ENCODE measurements around the gene C15orf39. TPM values are rescaled to one million over a fixed set of nuclear protein-coding genes. Genes with fewer than 3 reads are reported as not detected.

C15orf39 gene
- total RNA-seq, 1 experiment from 2014 or later: 28.9 TPM

GRCh38 chr15:75204340-75205063 lies 2.8 kb downstream of the C15orf39 start:
- H3K27ac ChIP-seq (ENCODE audit: low read depth, low read length, poor library complexity, severe bottlenecking): peak overlapping the region; percentile 93
- TF ChIP-seq CTCF (conservative IDR thresholded peaks at IDR 0.05; ENCODE audit: low read depth, low read length) (peak; percentile 95), EZH2 (IDR thresholded peaks at IDR 0.05; ENCODE audit: borderline replicate concordance, low read depth, low read length, poor library complexity, severe bottlenecking) (no peak)

GRCh38 chr15:75205064-75205395 lies 3.3 kb downstream of the C15orf39 start:
- TF ChIP-seq EZH2 (IDR thresholded peaks at IDR 0.05; ENCODE audit: borderline replicate concordance, low read depth, low read length, poor library complexity, severe bottlenecking) (no peak), CTCF (conservative IDR thresholded peaks at IDR 0.05; ENCODE audit: low read depth, low read length) (peak; percentile 28; the same call in 1 of the 2 replicates)
- ChIA-PET POLR2A (ENCODE audit: low non-redundant PET) (no interaction called here), CTCF (interaction anchor here (1.0 to 1.4 kb wide), 2 partner anchors 175 to 434 kb away, joined by 3 to 13 read pairs; no protein-coding TSS in a partner anchor)
- no peak for DNase-seq (ENCODE audit: low spot score)
- BruUV-seq (replicated peaks): no TSS peak
- Histone ChIP-seq H3K36me3 (ENCODE audit: insufficient read depth, low read length, poor library complexity, severe bottlenecking) (peaks cover 42% of the 10 kb centered on the region), H3K27me3 (replicated peaks; ENCODE audit: insufficient read depth, low read depth, low read length, poor library complexity) (no peaks in the 10 kb centered on the region), H3K27ac (ENCODE audit: low read depth, low read length, poor library complexity, severe bottlenecking) (no peak overlapping the region), H3K4me1 (ENCODE audit: insufficient read depth, low read length, poor library complexity, severe bottlenecking) (peaks cover 25% of the 10 kb centered on the region), H3K9me3 (ENCODE audit: low read depth, low read length, poor library complexity, severe bottlenecking) (no peaks in the 10 kb centered on the region), H3K4me3 (ENCODE audit: low read depth, low read length, poor library complexity, severe bottlenecking) (no peak overlapping the region)
- intact Hi-C loops (cut with micrococcal nuclease; ENCODE audit: unreplicated experiment): loop anchor here (10.0 kb wide), 2 partner anchors 300 to 430 kb away; partner anchors contain the start of gene FAM219B

More at GRCh38 chr15:75204340-75205063, 2.8 kb downstream of the C15orf39 start:
- CTCF ChIA-PET: interaction anchor here (0.5 to 1.4 kb wide), 5 partner anchors 76 to 464 kb away, joined by 3 to 13 read pairs (median 3); no protein-coding TSS in a partner anchor
- POLR2A ChIA-PET (ENCODE audit: low non-redundant PET): no interaction called here
- DNase-seq (ENCODE audit: low spot score): peak; percentile 94
- Histone ChIP-seq H3K4me1 (ENCODE audit: insufficient read depth, low read length, poor library complexity, severe bottlenecking) (peaks cover 25% of the 10 kb centered on the region), H3K4me3 (ENCODE audit: low read depth, low read length, poor library complexity, severe bottlenecking) (peak overlapping the region; percentile 99), H3K27me3 (replicated peaks; ENCODE audit: insufficient read depth, low read depth, low read length, poor library complexity) (no peaks in the 10 kb centered on the region), H3K36me3 (ENCODE audit: insufficient read depth, low read length, poor library complexity, severe bottlenecking) (peaks cover 37% of the 10 kb centered on the region), H3K9me3 (ENCODE audit: low read depth, low read length, poor library complexity, severe bottlenecking) (no peaks in the 10 kb centered on the region)
- intact Hi-C loops (cut with micrococcal nuclease; ENCODE audit: unreplicated experiment): loop anchor here (1.0 to 10.0 kb wide), 3 partner anchors 175 to 430 kb away; partner anchors contain the start of gene FAM219B
- no TSS peak for BruUV-seq (replicated peaks)

- Histone ChIP-seq H3K4me3 (ENCODE audit: low read depth, low read length, poor library complexity, severe bottlenecking) (no peak overlapping the region), H3K9me3 (ENCODE audit: low read depth, low read length, poor library complexity, severe bottlenecking) (no peaks in the 10 kb centered on the region), H3K27me3 (replicated peaks; ENCODE audit: insufficient read depth, low read depth, low read length, poor library complexity) (no peaks in the 10 kb centered on the region), H3K4me1 (ENCODE audit: insufficient read depth, low read length, poor library complexity, severe bottlenecking) (peaks cover 21% of the 10 kb centered on the region), H3K27ac (ENCODE audit: low read depth, low read length, poor library complexity, severe bottlenecking) (no peak overlapping the region), H3K36me3 (ENCODE audit: insufficient read depth, low read length, poor library complexity, severe bottlenecking) (peaks cover 52% of the 10 kb centered on the region)
- no peak for TF ChIP-seq EZH2 (IDR thresholded peaks at IDR 0.05; ENCODE audit: borderline replicate concordance, low read depth, low read length, poor library complexity, severe bottlenecking)
- TF ChIP-seq CTCF (conservative IDR thresholded peaks at IDR 0.05; ENCODE audit: low read depth, low read length): no peak
- BruUV-seq (replicated peaks): no TSS peak
- POLR2A ChIA-PET (ENCODE audit: low non-redundant PET): no interaction called here
- DNase-seq (ENCODE audit: low spot score): no peak
- intact Hi-C loops (cut with micrococcal nuclease; ENCODE audit: unreplicated experiment): loop anchor here (10.0 kb wide), 2 partner anchors 301 to 431 kb away; partner anchors contain the start of gene FAM219B
- CTCF ChIA-PET: no interaction called here
Observed at GRCh38 chr15:75206006-75206405, 4.3 kb downstream of the C15orf39 start.
